Panc1 (cell line): ENCODE results near the gene TAGLN2.

Source experiments
- POLR2AphosphoS5 ChIP-seq: IDR thresholded peaks from 2 replicates; pipeline ENCODE4 v1.6.1; 2012; ENCODE audit warnings: mild to moderate bottlenecking, low read depth, low read length, moderate library complexity
- SIN3A ChIP-seq: IDR thresholded peaks from 2 replicates; pipeline ENCODE4 v1.6.1; 2012; ENCODE audit warnings: low read depth, mild to moderate bottlenecking, low read length, moderate library complexity, borderline replicate concordance; ENCODE audit not compliant: insufficient read depth
- TF ChIP-seq, protein P1 (sequence below): fragments of 450-650 bp; IDR thresholded peaks from 2 replicates; pipeline ENCODE4 v1.5.1; 2017; ENCODE audit warnings: mild to moderate bottlenecking
- TF ChIP-seq, protein P2 (sequence below), 2 experiments: IDR thresholded peaks; 2 replicates each; pipeline ENCODE4 v1.6.1; 2011 to 2012; ENCODE audit warnings: low read depth in 2 of 2, control low read depth in 1 of 2, low read length in 1 of 2, mild to moderate bottlenecking in 1 of 2, moderate library complexity in 1 of 2; ENCODE audit not compliant: insufficient read depth in 1 of 2

DNA sequence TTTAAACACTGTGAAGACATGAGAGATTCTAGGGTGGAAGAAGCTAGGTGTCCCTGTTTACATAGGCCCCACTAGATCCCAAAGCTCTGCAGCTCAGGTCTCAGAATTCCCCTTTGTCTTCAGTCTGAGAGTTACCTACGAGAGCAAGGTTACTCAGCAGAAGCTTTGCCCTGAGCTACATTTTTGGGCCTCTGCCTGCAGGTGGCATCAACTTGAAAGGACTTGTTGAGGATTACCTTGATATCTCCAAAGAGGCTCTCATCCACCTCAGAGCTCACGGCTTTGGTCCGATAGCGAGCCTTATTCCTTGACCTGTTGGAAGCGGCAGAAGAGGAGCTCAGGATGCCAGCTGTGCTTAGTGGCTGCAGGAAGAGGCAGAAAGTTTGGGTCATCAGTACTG, 32.4 kb downstream of the TAGLN2 start:
- TF ChIP-seq, protein P1, sequence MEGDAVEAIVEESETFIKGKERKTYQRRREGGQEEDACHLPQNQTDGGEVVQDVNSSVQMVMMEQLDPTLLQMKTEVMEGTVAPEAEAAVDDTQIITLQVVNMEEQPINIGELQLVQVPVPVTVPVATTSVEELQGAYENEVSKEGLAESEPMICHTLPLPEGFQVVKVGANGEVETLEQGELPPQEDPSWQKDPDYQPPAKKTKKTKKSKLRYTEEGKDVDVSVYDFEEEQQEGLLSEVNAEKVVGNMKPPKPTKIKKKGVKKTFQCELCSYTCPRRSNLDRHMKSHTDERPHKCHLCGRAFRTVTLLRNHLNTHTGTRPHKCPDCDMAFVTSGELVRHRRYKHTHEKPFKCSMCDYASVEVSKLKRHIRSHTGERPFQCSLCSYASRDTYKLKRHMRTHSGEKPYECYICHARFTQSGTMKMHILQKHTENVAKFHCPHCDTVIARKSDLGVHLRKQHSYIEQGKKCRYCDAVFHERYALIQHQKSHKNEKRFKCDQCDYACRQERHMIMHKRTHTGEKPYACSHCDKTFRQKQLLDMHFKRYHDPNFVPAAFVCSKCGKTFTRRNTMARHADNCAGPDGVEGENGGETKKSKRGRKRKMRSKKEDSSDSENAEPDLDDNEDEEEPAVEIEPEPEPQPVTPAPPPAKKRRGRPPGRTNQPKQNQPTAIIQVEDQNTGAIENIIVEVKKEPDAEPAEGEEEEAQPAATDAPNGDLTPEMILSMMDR, result 0 out of 2 replicates have a peak, but pooled peaks have one; percentile 24
- TF ChIP-seq POLR2AphosphoS5, result no peak
- no peak for TF ChIP-seq SIN3A
- TF ChIP-seq, protein P2, sequence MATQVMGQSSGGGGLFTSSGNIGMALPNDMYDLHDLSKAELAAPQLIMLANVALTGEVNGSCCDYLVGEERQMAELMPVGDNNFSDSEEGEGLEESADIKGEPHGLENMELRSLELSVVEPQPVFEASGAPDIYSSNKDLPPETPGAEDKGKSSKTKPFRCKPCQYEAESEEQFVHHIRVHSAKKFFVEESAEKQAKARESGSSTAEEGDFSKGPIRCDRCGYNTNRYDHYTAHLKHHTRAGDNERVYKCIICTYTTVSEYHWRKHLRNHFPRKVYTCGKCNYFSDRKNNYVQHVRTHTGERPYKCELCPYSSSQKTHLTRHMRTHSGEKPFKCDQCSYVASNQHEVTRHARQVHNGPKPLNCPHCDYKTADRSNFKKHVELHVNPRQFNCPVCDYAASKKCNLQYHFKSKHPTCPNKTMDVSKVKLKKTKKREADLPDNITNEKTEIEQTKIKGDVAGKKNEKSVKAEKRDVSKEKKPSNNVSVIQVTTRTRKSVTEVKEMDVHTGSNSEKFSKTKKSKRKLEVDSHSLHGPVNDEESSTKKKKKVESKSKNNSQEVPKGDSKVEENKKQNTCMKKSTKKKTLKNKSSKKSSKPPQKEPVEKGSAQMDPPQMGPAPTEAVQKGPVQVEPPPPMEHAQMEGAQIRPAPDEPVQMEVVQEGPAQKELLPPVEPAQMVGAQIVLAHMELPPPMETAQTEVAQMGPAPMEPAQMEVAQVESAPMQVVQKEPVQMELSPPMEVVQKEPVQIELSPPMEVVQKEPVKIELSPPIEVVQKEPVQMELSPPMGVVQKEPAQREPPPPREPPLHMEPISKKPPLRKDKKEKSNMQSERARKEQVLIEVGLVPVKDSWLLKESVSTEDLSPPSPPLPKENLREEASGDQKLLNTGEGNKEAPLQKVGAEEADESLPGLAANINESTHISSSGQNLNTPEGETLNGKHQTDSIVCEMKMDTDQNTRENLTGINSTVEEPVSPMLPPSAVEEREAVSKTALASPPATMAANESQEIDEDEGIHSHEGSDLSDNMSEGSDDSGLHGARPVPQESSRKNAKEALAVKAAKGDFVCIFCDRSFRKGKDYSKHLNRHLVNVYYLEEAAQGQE (IDR thresholded peaks at IDR 0.05; ENCODE audit: insufficient read depth in 1 of 2, low read depth in 2 of 2, low read length in 1 of 2), result no peak
